CD4-positive, alpha-beta T cell treated with Interleukin-10 for 1 hour (primary cell): ENCODE results near the gene KRR1.
A peak's percentile ranks its signal among the peaks of the same experiment; 100 is the strongest.
"Not testable (repeated sequence)": the region's sequence is repeated elsewhere in the genome, so short reads cannot be mapped to it uniquely, and the experiment has no call there.

Experiments
- DNase-seq: peaks from one replicate; pipeline ENCODE4 v3.0.0-alpha.2; 2020

KRR1 gene

DNA sequence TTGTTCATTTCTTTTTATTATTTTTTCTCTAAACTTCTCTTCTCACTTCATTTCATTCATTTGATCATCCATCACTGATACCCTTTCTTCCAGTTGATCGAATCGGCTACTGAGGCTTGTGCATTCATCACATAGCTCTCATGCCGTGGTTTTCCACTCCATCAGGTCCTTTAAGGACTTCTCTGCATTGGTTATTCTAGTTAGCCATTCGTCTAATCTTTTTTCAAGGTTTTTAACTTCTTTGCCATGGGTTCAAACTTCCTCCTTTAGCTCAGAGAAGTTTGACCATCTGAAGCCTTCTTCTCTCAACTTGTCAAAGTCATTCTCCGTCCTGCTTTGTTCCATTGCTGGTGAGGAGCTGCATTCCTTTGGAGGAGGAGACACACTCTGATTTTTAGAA is 10.7 kb upstream of the KRR1 start:
- not testable (repeated sequence) for DNase-seq

DNA sequence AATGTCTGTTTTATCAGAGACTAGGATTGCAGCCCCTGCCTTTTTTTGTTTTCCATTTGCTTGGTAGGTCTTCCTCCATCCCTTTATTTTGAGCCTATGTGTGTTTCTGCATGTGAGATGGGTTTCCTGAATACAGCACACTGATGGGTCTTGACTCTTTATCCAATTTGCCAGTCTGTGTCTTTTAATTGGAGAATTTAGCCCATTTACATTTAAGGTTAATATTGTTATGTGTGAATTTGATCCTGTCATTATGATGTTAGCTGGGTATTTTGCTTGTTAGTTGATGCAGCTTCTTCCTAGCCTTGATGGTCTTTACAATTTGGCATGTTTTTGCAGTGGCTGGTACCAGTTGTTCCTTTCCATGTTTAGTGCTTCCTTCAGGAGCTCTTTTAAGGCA is 9.8 kb upstream of the KRR1 start:
- DNase-seq = not testable (repeated sequence)

DNA sequence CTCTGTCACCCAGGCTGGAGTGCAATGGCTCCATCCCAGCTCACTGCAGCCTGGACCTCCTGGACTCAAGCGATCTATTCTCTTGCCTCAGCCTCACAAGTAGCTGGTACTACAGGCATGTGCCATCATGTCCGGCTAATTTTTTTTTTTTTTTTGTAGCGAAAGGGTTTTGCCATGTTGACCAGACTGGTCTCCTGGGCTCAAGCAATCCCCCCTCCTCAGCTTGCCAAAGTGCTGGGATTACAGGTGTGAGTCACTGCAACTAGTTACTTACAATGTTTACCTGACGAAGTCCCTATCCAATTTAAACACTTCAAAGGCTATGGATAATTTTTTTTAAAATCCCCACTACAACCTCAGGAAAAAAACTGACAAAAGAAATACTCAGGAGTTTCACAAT is 1.8 kb downstream of the KRR1 start:
- DNase-seq = no peak

- DNase-seq = no peak
Observed at GRCh38 chr12:75508159-75508558, 3.2 kb downstream of the KRR1 start.

DNA sequence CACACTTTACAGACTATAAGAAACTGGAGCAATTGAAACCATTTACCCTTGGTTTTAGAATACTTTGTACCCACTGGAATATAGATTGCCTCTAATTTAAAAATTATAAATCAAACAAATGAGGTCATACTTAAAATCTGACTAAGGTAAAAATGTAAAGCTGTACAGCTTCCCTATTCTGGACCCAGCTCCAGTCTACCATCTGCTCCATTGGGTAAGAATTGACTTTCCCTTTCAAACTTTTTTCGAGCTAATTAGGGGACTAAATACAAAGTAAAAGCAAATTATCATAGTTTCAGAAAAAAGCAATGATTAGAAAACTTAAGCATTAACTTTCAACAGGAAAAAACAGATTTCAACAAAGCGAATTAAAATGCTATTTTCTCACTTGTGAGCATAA is 4.3 kb downstream of the KRR1 start:
- DNase-seq = no peak

- DNase-seq = peak; percentile 53
Observed at GRCh38 chr12:75505706-75506312, 5.6 kb downstream of the KRR1 start.

GRCh38 chr12:75503866-75504265 is 7.5 kb downstream of the KRR1 start:
- DNase-seq = no peak

- no peak for DNase-seq
Observed at GRCh38 chr12:75503459-75503858, 8.0 kb downstream of the KRR1 start.

GRCh38 chr12:75491169-75491568 is 20.2 kb downstream of the KRR1 start:
- no peak for DNase-seq

DNA sequence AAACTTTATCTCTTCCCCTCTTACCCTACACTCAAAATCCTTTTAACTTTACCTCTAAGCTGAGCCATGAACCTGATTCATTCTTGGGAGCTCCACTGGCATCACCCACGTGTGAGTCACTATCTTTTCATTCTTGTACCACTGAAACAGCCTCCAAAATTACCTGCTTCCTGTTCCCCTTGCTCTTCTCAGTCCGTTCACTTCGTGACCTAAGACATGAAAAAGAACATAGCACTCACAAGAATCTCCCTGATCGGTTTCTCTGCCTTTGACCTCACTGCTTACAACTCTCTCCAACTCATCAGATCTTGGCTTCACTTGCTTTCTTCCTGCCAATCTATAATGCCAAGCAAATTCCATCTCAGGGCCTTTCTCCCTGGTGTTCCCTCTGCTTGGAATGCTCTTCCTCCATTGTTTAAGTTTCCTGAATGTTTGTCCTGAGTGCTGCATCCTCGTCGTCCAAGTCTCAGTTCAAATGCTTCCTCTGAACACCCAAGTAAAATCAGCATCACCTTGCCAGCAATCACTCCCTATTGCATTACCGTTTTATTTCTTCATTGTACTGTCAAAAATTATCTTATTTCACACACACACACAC is 21.7 kb downstream of the KRR1 start:
- no peak for DNase-seq

GRCh38 chr12:75489187-75489586 is 22.2 kb downstream of the KRR1 start:
- no peak for DNase-seq

GRCh38 chr12:75488553-75488952 is 22.9 kb downstream of the KRR1 start:
- peak; percentile 30 for DNase-seq

DNA sequence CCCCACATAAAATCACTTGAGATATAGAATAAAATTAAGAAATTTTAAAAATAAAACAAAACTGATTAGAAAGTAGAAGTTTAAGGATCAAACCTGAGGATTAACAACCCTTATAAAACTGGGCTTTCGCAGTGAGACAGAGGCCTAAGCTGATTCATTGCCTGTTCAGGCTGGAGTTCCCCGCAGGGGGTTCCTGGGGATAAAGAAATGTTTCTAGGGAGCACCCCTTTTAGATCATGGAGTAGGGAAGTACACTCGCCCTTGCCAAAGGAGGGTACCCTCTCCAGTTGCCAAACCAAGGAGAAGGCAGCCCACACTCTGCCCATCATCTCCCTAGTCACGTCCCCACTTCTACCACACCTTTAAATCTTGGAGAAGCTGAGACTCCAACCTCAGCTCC is 24.1 kb downstream of the KRR1 start:
- DNase-seq = no peak

DNA sequence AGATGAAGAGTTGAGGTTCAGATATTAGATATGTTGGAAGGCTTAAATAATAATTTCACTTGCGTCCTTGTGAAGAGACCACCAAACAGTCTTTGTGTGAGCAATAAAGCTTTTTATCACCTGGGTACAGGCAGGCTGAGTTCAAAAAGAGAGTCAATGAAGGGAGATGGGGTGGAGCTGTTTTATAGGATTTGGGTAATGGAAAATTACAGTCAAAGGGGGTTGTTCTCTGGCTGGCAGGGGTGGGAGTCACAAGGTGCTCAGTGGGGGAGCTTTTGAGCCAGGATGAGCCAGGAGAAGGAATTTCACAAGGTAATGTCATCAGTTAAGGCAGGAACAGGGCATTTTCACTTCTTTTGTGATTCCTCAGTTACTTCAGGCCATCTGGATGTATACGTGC is 27.0 kb downstream of the KRR1 start:
- not testable (repeated sequence) for DNase-seq

GRCh38 chr12:75483431-75483830 is 28.0 kb downstream of the KRR1 start:
- DNase-seq = no peak

GRCh38 chr12:75482646-75483045 is 28.8 kb downstream of the KRR1 start:
- peak; percentile 70 for DNase-seq

DNA sequence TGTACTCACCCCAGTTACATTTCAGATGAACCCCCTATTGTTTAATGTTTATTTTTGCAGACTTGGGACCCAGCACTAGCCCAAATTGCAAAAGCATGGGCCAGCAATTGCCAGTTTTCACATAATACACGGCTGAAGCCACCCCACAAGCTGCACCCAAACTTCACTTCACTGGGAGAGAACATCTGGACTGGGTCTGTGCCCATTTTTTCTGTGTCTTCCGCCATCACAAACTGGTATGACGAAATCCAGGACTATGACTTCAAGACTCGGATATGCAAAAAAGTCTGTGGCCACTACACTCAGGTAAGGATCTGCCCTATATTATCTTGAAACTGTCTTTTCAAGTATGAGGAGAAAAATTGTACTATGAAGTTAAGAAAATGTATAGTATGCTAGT is 29.6 kb downstream of the KRR1 start:
- DNase-seq = peak; percentile 44

DNA sequence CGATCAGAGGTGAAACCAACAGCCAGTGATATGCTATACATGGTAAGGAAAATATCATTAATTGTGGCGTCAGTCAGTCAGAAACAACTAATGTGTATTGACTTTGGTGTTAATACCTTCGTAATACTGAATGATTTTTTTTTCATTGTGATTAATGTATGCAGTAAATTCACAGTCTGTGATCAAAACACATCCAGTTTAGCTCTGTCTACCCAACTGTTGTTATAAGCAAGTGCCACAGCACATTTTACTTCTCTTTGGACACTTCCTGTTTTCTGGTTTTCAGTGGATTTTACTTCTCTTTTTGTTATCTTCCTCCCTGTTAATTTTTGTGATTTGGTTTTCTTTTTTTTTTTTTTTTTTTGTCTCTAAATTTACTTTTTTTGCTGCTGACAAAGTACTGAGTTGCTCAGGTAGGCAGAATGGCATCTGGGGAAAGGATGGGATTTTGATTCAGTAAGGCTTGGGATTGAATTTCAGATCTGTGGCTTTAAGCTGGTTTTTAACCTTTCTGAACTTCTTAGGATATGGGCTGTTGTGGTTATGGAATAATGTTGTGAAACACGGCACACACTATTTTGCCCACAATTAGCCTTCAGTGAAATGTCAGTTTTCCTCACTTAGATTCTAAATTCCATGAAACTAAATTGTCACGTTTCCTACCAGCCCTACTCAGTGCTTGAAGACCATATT is 30.2 kb downstream of the KRR1 start:
- DNase-seq = no peak

DNA sequence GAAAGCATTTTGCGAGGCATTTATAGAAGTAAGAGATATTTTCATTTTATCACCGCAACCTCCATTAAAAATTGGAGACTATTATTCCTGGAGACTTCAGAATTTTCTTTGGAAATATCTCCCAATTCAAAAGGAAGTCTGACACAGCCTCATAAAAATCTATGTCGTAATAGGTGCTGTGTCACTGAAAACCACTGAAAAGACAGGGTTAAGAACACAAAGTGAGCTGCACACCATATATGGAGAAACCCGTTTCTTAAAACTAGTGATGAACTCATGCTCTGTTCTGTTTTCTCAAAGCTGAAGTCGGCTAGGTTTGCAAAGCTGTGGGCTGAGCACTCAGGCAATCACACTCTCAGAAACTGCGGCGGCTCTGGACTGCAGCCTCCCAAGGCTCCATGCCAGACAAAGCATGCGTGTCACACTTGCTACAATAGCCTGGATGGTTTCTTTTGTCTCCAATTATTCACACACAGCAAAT is 30.9 kb downstream of the KRR1 start, which contains the start of gene GLIPR1:
TSS of gene GLIPR1 (plus strand) at position 287 of the 481 bp plus-strand sequence. CDS start at position 413, 126 bp downstream.
- peak; percentile 88 for DNase-seq

DNA sequence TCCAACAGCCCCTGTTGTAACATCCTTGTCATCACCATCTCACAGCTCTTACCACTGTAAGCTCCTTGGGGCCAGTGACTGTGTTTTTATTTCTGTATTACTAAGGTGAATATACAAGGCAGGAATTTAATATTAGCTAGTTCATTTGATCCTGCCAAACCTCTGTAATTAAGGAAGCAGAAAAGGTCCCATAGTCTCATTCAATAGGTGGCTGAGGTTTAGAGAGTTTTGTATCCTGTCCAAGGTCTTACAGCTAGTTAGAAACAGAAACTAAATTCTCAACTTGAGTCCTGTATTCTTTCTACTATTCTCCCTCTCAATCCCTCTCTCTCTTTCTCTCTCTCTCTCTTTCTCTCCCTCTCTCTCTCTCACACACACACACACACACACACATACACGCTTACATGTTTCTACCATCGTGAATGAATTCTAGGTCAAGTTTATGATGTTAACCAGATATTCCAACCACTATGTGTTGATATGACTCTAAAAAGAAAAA is 31.4 kb downstream of the KRR1 start:
- peak; percentile 51 for DNase-seq

- peak; percentile 73 for DNase-seq
Observed at GRCh38 chr12:75478116-75478794, 33.2 kb downstream of the KRR1 start.

DNA sequence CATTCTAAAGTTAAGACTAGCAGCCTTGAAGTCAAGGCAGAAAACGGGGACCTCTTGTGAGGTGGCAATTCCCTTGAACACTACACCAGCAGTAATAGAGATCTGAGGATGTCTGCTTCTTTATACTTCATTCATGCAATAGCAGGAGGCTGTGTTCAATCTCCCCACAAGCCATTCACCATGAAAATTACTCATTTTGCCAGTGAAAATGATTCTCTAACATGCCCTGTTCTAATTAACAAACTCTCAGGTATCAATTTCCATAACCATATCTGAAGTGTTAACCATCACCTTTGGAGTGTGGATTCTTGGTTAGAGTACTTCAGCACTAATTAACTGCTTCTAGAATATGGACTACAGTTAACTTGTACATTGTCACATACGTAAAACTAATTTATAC is 34.3 kb downstream of the KRR1 start:
- no peak for DNase-seq

DNA sequence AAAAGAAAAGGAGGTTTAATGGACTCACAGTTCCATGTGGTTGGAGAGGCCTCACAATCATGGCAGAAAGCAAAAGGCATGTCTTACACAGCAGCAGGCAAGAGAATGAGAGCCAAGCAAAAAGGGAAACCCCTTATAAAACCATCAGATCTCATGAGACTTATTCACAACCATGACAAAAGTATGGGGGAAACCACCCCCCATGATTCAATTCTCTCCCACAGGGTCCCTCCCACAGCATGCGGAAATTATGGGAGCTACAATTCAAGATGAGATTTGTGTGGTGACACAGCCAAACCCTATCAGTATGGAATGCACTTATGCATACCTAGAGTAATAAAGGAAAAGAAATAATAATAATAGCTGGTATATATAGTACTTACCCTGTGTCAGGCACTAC is 35.3 kb downstream of the KRR1 start:
- no peak for DNase-seq
